ENCODE results near the gene TOR2A. TPM values are rescaled to one million over a fixed set of nuclear protein-coding genes. Genes with fewer than 3 reads are reported as not detected.
A peak's percentile ranks its signal among the peaks of the same experiment; 100 is the strongest.

Gene TOR2A
- total and polyA plus RNA-seq, 2 of the 8 experiments (the other 6 are each of a cell fraction or from before 2014, with no cell fraction given) = 18.7 to 24.9 TPM

GRCh38 chr9:127769101-127769500 is 34.0 kb upstream of the TOR2A start:
- Histone ChIP-seq H3K36me3 (ENCODE audit: control insufficient read depth in 2 of 4, insufficient read depth in 4 of 4, low read length in 3 of 4) (no peaks in the 10 kb centered on the region), H3K79me1 (ENCODE audit: low read depth, low read length) (no peaks in the 10 kb centered on the region), H3K4me2 (ENCODE audit: insufficient read depth in 1 of 2, low read depth in 2 of 2, low read length in 2 of 2) (no peak overlapping the region), H4K20me1 (replicated peaks in 1 of 2; ENCODE audit: control insufficient read depth in 1 of 2, insufficient read depth in 2 of 2, low read length in 2 of 2) (no peaks in the 10 kb centered on the region), H2BK12ac (ENCODE audit: low read depth, low read length) (no peak overlapping the region), H4K5ac (ENCODE audit: insufficient read length, low read depth, low read length) (no peak overlapping the region), H3K27me3 (replicated peaks in 1 of 4; ENCODE audit: control insufficient read depth in 3 of 4, extremely low read depth in 1 of 4, insufficient read depth in 3 of 4, low read length in 3 of 4) (no peaks in the 10 kb centered on the region), H3K9ac (replicated peaks in 1 of 4; ENCODE audit: extremely low read depth in 1 of 4, low read depth in 3 of 4, low read length in 3 of 4) (no peak overlapping the region), H4K91ac (replicated peaks; ENCODE audit: insufficient read length, low read length) (no peak overlapping the region), H3K18ac (ENCODE audit: extremely low read depth, low read length) (no peak overlapping the region), H3K79me2 (ENCODE audit: control insufficient read depth in 1 of 2, insufficient read depth in 2 of 2, low read length in 2 of 2) (no peaks in the 10 kb centered on the region), H4K8ac (ENCODE audit: extremely low read depth, insufficient read depth, low read length) (no peak overlapping the region), H3K4me3 (ENCODE audit: extremely low read depth in 1 of 4, insufficient read depth in 2 of 4, low read depth in 3 of 4, low read length in 4 of 4) (no peak overlapping the region), H2BK20ac (ENCODE audit: low read length) (no peak overlapping the region), H3K23me2 (ENCODE audit: low read depth, low read length) (no peaks in the 10 kb centered on the region; the same call in 1 of the 2 replicates), H2AK5ac (ENCODE audit: low read depth, low read length) (no peak overlapping the region), H2AFZ (ENCODE audit: low read length) (no peak overlapping the region), H2BK120ac (replicated peaks; ENCODE audit: low read depth, low read length) (no peak overlapping the region), H3K4ac (replicated peaks; ENCODE audit: insufficient read length, low read depth, low read length) (no peak overlapping the region), H3K56ac (replicated peaks; ENCODE audit: insufficient read length, low read depth, low read length) (no peak overlapping the region), H3K4me1 (replicated peaks in 1 of 4; ENCODE audit: control insufficient read depth in 3 of 4, insufficient read depth in 4 of 4, low read length in 3 of 4) (peaks cover 4 to 18% (median 8%) of the 10 kb centered on the region in 4 experiments), H3K9me3 (ENCODE audit: insufficient read depth in 2 of 2, low read depth in 1 of 2, low read length in 1 of 2) (no peaks in the 10 kb centered on the region), H3K14ac (ENCODE audit: insufficient read length) (no peak overlapping the region), H3K23ac (ENCODE audit: insufficient read length) (no peak overlapping the region), H2BK5ac (ENCODE audit: low read depth, low read length) (no peak overlapping the region), H2BK15ac (ENCODE audit: low read length) (no peak overlapping the region; the same call in 1 of the 2 replicates), H3K27ac (ENCODE audit: low read depth, low read length) (no peak overlapping the region)
- 92% methylated on average over 5 of the region's 5 CpGs; no CpG with 5 or more reads in 1 of the 2 experiments for WGBS, 2 experiments (ENCODE audit: extremely low coverage in 1 of 2, insufficient coverage in 1 of 2, insufficient read length in 1 of 2, insufficient replicate concordance in 2 of 2, low coverage in 1 of 2, low lambda C conversion rate in 2 of 2, missing lambda C conversion rate in 1 of 2)
- FAIRE-seq (no peak), DNase-seq (ENCODE audit: low read depth in 1 of 2, low spot score in 2 of 2) (no peak)
- CTCF ChIA-PET (ENCODE audit: partially characterized antibody) = interaction anchor here (1.9 to 14.6 kb wide), 3 partner anchors 16 to 35 kb away, joined by 7 to 227 read pairs (median 26); partner anchors contain the start of genes CDK9, SH2D3C and TOR2A
- TF ChIP-seq KDM1A (IDR thresholded peaks at IDR 0.05; ENCODE audit: borderline replicate concordance, low read length) = 0 out of 2 replicates have a peak, but pooled peaks have one; percentile 29
- no peak for TF ChIP-seq SP2 (IDR thresholded peaks at IDR 0.05; ENCODE audit: low read length)
- POLR2A ChIA-PET (ENCODE audit: partially characterized antibody) = interaction anchor here (1.2 to 1.7 kb wide), 2 partner anchors 15 to 26 kb away, joined by 3 to 4 read pairs; no protein-coding TSS in a partner anchor
